Heart left ventricle (tissue), 16 donors: ENCODE measurements around the gene LIPE. TPM values are rescaled to one million over a fixed set of nuclear protein-coding genes. Genes with fewer than 3 reads are reported as not detected.

ENCODE experiments used
- ATAC-seq, 4 donors: fragments of 200-7000 bp; cut with Tn5 transposase; one replicate each; pipeline ENCODE4 v1.9.1; 2020 to 2022; ENCODE audit warnings: moderate library complexity in 4 of 4, mild to moderate bottlenecking in 3 of 4, moderate number of reproducible peaks in 1 of 4
- DNase-seq, 5 donors: peaks; one replicate each; pipeline ENCODE4 v3.0.0-alpha.2; 2020
- H3K27ac ChIP-seq, 12 donors: fragments of 200-600 bp; sonication (generic) in 4 of 12; one replicate each; pipeline versions ENCODE4 v1.5.0 to v1.8.0; 2016 to 2022; ENCODE audit warnings: mild to moderate bottlenecking in 2 of 12
- H3K27me3 ChIP-seq, 9 donors: fragments of 200-600 bp; sonication (generic) in 2 of 9; one replicate each; pipeline versions ENCODE4 v1.5.1 to v1.8.0; 2016 to 2022; ENCODE audit warnings: mild to moderate bottlenecking in 3 of 9
- H3K36me3 ChIP-seq, 9 donors: fragments of 200-600 bp; sonication (generic) in 2 of 9; one replicate each; pipeline versions ENCODE4 v1.5.0 to v1.8.0; 2018 to 2022; ENCODE audit warnings: mild to moderate bottlenecking in 2 of 9
- H3K4me1 ChIP-seq, 12 donors: fragments of 200-600 bp; sonication (generic) in 4 of 12; one replicate each; pipeline versions ENCODE4 v1.5.0 to v1.8.0; 2016 to 2022; ENCODE audit warnings: mild to moderate bottlenecking in 3 of 12
- H3K4me3 ChIP-seq, 12 donors: fragments of 200-600 bp; sonication (generic) in 4 of 12; one replicate each; pipeline versions ENCODE4 v1.5.0 to v1.8.0; 2017 to 2022; ENCODE audit warnings: mild to moderate bottlenecking in 9 of 12, moderate library complexity in 4 of 12
- H3K9me3 ChIP-seq, 12 donors: fragments of 200-600 bp; sonication (generic) in 4 of 12; one replicate each; pipeline versions ENCODE4 v1.5.0 to v1.8.0; 2016 to 2022; ENCODE audit warnings: mild to moderate bottlenecking in 1 of 12
- CTCF ChIP-seq, 12 donors: fragments of 200-600 bp; sonication (generic) in 4 of 12; IDR thresholded peaks; one replicate each; pipeline versions ENCODE4 v1.5.0 to v1.8.0; 2018 to 2022; ENCODE audit warnings: antibody characterized with exemption in 12 of 12, mild to moderate bottlenecking in 5 of 12
- POLR2A ChIP-seq, 2 donors: fragments of 450-650 bp; IDR thresholded peaks; one replicate each; pipeline ENCODE4 v1.6.1; 2017; ENCODE audit warnings: antibody characterized with exemption in 2 of 2, mild to moderate bottlenecking in 2 of 2, moderate library complexity in 2 of 2
- WGBS, 4 donors: extraction: QIAGEN DNeasy Blood & Tissue Kit in 2 of 4; methylation state at CpG; one replicate each; pipeline versions ENCODE4 v1.1.5 to v1.1.7; 2013 to 2018; 5-methylcytosine and 5-hydroxymethylcytosine counted together
- intact Hi-C, 10 donors: fragments of 100-400 bp; cut with DNase I; formaldehyde crosslinking; loops; one replicate each; pipeline versions ENCODE4 v1.11.1 to v1.14.2; 2022
- polyA plus RNA-seq, 2 donors: library from polyadenylated mRNA; stranded (reverse); fragments of 200-250 nt; gene quantifications; one replicate each; pipeline ENCODE4 v1.2.3, GENCODE V29; 2013
- total RNA-seq, 9 donors: library from RNA; depleted of rRNA in 2 of 9; stranded (reverse); fragments of >200 nt in 2 of 9; fragmentation: NEBNext Ultra II Directional in 3 of 9; extraction: Animal tissue kit (Norgen Biotek cat#: 25700) in 3 of 9; gene quantifications; one replicate each; pipeline versions ENCODE4 v1.1.0 to v1.2.4, GENCODE V29; 2016 to 2023
- donor health status: ischemic (EF 13 %, LVEDD 7.1; RV severe dilation, severe dysfunction).
- donor health status: healthy with polysubstance abuse.
- donor health status: DM: no; HTN: yes; CAD: no.
- donor health status: DM: no; HTN: no; CAD: no.
- donor health status: ischemic (EF 25% LVEDD 6.9; RV normal size, moderate dysfunction).
- donor health status: ischemic (EF 25% LVEDD 5.7; RV mildly dilated, moderate dysfunction).
- donor health status: healthy.
- donor health status: DM: yes; HTN: yes; CAD: no.
- donor health status: ischemic (EF 35%, LVEDD 5.7; RV mildly dilated, moderate dysfunction).
- donor health status: nonischemic (EF 11% LVEDD 7.7; RV severe dilation, severe dysfunction).
- donor health status: DM: yes; HTN: yes; CAD: no.
- donor health status: PGD.
- donor health status: ischemic (EF 29% LVEDD 5.4; RV normal size, mild dysfunction).
- donor health status: nonischemic (EF 23%, LVEDD 6.1; RV moderate dilation, normal function).

LIPE gene
- total and polyA plus RNA-seq, 11 donors, result 34.7 to 111 (median 57.3) TPM

DNA sequence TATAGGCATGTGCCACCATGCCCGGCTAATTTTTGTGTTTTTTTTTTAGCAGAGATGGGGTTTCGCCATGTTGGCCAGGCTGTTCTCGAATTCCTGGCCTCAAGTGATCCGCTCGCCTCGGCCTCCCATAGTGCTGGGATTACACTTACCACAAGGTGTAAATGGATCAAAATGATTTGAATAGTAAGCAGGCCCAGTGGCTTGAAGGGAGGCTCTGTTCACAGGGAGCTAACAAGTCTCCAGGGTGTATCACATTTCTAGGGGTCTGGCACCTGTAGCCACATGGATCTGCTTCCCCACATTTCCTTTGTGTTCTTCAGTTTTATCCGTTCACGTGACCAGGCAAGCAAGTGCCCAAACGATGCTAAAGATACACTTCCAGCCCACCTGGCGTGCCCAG lies 23.6 kb downstream of the LIPE start:
- no peaks in the 10 kb centered on the region for H3K27me3 ChIP-seq
- intact Hi-C loops, result loop anchor here in 1 of 10 donors (5.0 kb wide), 1 partner anchor 76 kb away; the partner anchor contains the start of gene MEGF8
- H3K9me3 ChIP-seq, result no peaks in the 10 kb centered on the region
- H3K27ac ChIP-seq, result no peak overlapping the region
- peaks cover 0 to 38% (median 18%) of the 10 kb centered on the region in 9 donors for H3K36me3 ChIP-seq
- TF ChIP-seq CTCF (IDR thresholded peaks at IDR 0.05) (no peak), POLR2A (IDR thresholded peaks at IDR 0.05) (no peak)
- peaks cover 0 to 25% (median 10%) of the 10 kb centered on the region in 12 donors for H3K4me1 ChIP-seq
- no peak overlapping the region for H3K4me3 ChIP-seq
- DNase-seq, result no peak
- WGBS, 4 donors, result 95 to 97% (median 97%) methylated on average over 10 of the region's 10 CpGs
- ATAC-seq, result no peak

DNA sequence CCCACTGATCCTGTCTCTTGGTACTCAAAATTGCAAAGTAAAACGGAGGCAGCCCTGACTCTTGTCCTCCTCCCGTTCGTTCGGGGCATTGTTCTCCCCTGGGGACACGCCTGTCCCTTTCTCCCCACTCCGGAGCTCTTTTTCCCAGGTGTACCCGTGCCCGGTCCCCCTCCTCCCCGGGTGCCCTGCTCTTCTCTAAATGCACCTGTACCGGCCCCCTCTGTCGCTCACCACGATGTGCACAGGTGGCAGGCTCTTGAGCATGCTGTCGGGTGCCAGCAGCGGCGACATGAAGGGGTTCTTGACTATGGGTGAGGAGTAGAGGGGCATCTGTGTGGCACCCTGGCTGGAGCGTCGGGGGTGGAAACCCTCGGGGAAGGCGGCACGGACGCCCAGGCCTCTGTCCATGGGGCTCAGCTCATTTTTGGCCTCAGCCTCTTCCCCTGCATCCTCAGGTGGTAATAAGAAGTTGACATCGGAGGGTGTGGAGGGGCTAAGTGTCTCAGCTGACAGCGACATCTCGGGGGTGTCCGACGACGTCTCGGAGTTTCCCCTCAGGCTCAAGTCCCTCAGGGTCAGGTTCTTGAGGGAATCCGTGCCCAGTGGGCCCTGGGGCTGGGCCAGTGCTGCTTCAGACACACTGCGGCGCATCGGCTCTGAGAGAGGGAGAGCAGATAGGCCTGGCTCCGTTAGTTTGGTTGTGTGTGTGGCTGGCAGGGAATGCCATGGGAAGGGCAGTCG lies 24.6 kb downstream of the LIPE start:
- DNase-seq (no peak), ATAC-seq (peak in 1 of 4 donors; percentile 1)
- no peaks in the 10 kb centered on the region for H3K27me3 ChIP-seq
- TF ChIP-seq POLR2A (IDR thresholded peaks at IDR 0.05) (no peak), CTCF (IDR thresholded peaks at IDR 0.05) (no peak)
- WGBS, 4 donors, result 70 to 81% (median 73%) methylated on average over 33 to 34 of the region's 34 CpGs
- intact Hi-C loops, result loop anchor here in 1 of 10 donors (5.0 kb wide), 1 partner anchor 75 kb away; the partner anchor contains the start of gene MEGF8
- no peaks in the 10 kb centered on the region for H3K9me3 ChIP-seq
- peak overlapping the region in 9 of 12 donors; percentile 7 to 81 (median 70) for H3K27ac ChIP-seq
- peak overlapping the region in 10 of 12 donors; percentile 55 to 87 (median 66) for H3K4me3 ChIP-seq
- H3K4me1 ChIP-seq, result peaks cover 3 to 29% (median 15%) of the 10 kb centered on the region in 12 donors
- H3K36me3 ChIP-seq, result peaks cover 0 to 30% (median 17%) of the 10 kb centered on the region in 9 donors

- Histone ChIP-seq H3K36me3 (peaks cover 0 to 22% (median 16%) of the 10 kb centered on the region in 9 donors), H3K27me3 (no peaks in the 10 kb centered on the region), H3K4me1 (peaks cover 6 to 33% (median 16%) of the 10 kb centered on the region in 12 donors), H3K9me3 (no peaks in the 10 kb centered on the region), H3K27ac (peak overlapping the region; percentile 7 to 81 (median 69)), H3K4me3 (peak overlapping the region; percentile 16 to 87 (median 64))
- TF ChIP-seq POLR2A (IDR thresholded peaks at IDR 0.05) (no peak), CTCF (IDR thresholded peaks at IDR 0.05) (peak; percentile 70 to 89 (median 82))
- peak; percentile 11 to 66 (median 60) for ATAC-seq
- intact Hi-C loops, result loop anchor here in 1 of 10 donors (5.0 kb wide), 1 partner anchor 74 kb away; the partner anchor contains the start of gene MEGF8
- DNase-seq, result peak; percentile 75 to 87 (median 81)
- 2 to 5% (median 2%) methylated on average over 46 to 80 of the region's 80 CpGs for WGBS, 4 donors
Observed at GRCh38 chr19:42401365-42402303, 25.6 kb downstream of the LIPE start.
